RWPE2 (cell line): ENCODE measurements around the gene FMO2.

ENCODE experiments used
- ATAC-seq: fragments of 200-7000 bp; cut with Tn5 transposase; 3 replicates; pipeline ENCODE4 v1.9.1; 2021; ENCODE audit warnings: low read depth
- DNase-seq: peaks from one replicate; pipeline ENCODE4 v3.0.0-alpha.2; 2020; ENCODE audit warnings: low spot score
- H3K27ac ChIP-seq: fragments of 450-650 bp; 2 replicates; pipeline ENCODE4 v1.5.1; 2017; ENCODE audit warnings: mild to moderate bottlenecking; ENCODE audit not compliant: poor library complexity, severe bottlenecking
- H3K27me3 ChIP-seq: fragments of 250-450 bp; sonication (Bioruptor Pico); 2 replicates; pipeline ENCODE4 v1.5.1; 2021; ENCODE audit warnings: mild to moderate bottlenecking, moderate library complexity; ENCODE audit not compliant: insufficient read depth, poor library complexity, severe bottlenecking
- H3K36me3 ChIP-seq: fragments of 250-450 bp; sonication (Bioruptor Pico); 2 replicates; pipeline ENCODE4 v1.5.1; 2020; ENCODE audit warnings: low read depth, mild to moderate bottlenecking, moderate library complexity
- H3K4me1 ChIP-seq: fragments of 250-450 bp; sonication (Bioruptor Pico); 2 replicates; pipeline ENCODE4 v1.5.1; 2021; ENCODE audit warnings: mild to moderate bottlenecking, moderate library complexity; ENCODE audit not compliant: insufficient read depth, poor library complexity, severe bottlenecking
- H3K4me3 ChIP-seq: fragments of 250-450 bp; sonication (Bioruptor Pico); 2 replicates; pipeline ENCODE4 v1.5.1; 2021; ENCODE audit warnings: mild to moderate bottlenecking, moderate library complexity; ENCODE audit not compliant: severe bottlenecking
- H3K9me3 ChIP-seq: fragments of 250-450 bp; sonication (Bioruptor Pico); 2 replicates; pipeline ENCODE4 v1.5.1; 2021; ENCODE audit warnings: mild to moderate bottlenecking, moderate library complexity; ENCODE audit not compliant: severe bottlenecking
- CTCF ChIP-seq: fragments of 450-650 bp; IDR thresholded peaks from one replicate; pipeline ENCODE4 v1.5.1; 2017; ENCODE audit warnings: mild to moderate bottlenecking, moderate library complexity; ENCODE audit not compliant: poor library complexity, severe bottlenecking

FMO2 gene

GRCh38 chr1:171245458-171246064 is 60.5 kb downstream of the FMO2 start:
- H3K36me3 ChIP-seq, result no peaks in the 10 kb centered on the region
- H3K27ac ChIP-seq, result no peak overlapping the region
- no peak overlapping the region for H3K4me3 ChIP-seq
- no peaks in the 10 kb centered on the region for H3K9me3 ChIP-seq
- no peak for DNase-seq
- peak; percentile 82 for TF ChIP-seq CTCF
- ATAC-seq, result peak; percentile 92
- H3K27me3 ChIP-seq, result no peaks in the 10 kb centered on the region
- no peaks in the 10 kb centered on the region for H3K4me1 ChIP-seq

- Histone ChIP-seq H3K4me3 (no peak overlapping the region), H3K27ac (no peak overlapping the region), H3K9me3 (no peaks in the 10 kb centered on the region), H3K27me3 (no peaks in the 10 kb centered on the region), H3K36me3 (no peaks in the 10 kb centered on the region), H3K4me1 (no peaks in the 10 kb centered on the region)
- no peak for TF ChIP-seq CTCF
- DNase-seq (no peak), ATAC-seq (no peak)
These were observed 62.4 kb downstream of the FMO2 start for GRCh38 chr1:171247501-171247900.

GRCh38 chr1:171248302-171248701 is 63.2 kb downstream of the FMO2 start, which contains the start of gene FMO1:
TSS of gene FMO1 (plus strand) at chr1:171248494. CDS start at chr1:171258088, 9,594 bp downstream.
- ATAC-seq, result no peak

GRCh38 chr1:171248841-171249240 is 63.7 kb downstream of the FMO2 start:
- Histone ChIP-seq H3K36me3 (no peaks in the 10 kb centered on the region), H3K4me1 (no peaks in the 10 kb centered on the region), H3K4me3 (no peak overlapping the region), H3K27ac (no peak overlapping the region), H3K9me3 (no peaks in the 10 kb centered on the region), H3K27me3 (no peaks in the 10 kb centered on the region)
- no peak for ATAC-seq
- DNase-seq, result no peak
- no peak for TF ChIP-seq CTCF

More at GRCh38 chr1:171248302-171248701, 63.2 kb downstream of the FMO2 start, which contains the start of gene FMO1:
- TF ChIP-seq CTCF, result no peak
- H3K27me3 ChIP-seq, result no peaks in the 10 kb centered on the region
- no peak for DNase-seq
- H3K4me1 ChIP-seq, result no peaks in the 10 kb centered on the region
- H3K4me3 ChIP-seq, result no peak within 1 kb of the TSS
- no peaks in the 10 kb centered on the region for H3K9me3 ChIP-seq
- no peak within 1 kb of the TSS for H3K27ac ChIP-seq
- H3K36me3 ChIP-seq, result no peaks in the 10 kb centered on the region

- Histone ChIP-seq H3K9me3 (no peaks in the 10 kb centered on the region), H3K36me3 (no peaks in the 10 kb centered on the region), H3K4me1 (no peaks in the 10 kb centered on the region), H3K27me3 (no peaks in the 10 kb centered on the region), H3K27ac (no peak overlapping the region), H3K4me3 (no peak overlapping the region)
- no peak for TF ChIP-seq CTCF
- ATAC-seq, result no peak
- no peak for DNase-seq
These were observed 65.2 kb downstream of the FMO2 start for GRCh38 chr1:171250263-171250662.
